ENCODE data around the gene TLR6. TPM values are rescaled to one million over a fixed set of nuclear protein-coding genes. Genes with fewer than 3 reads are reported as not detected.

Gene TLR6
- polyA plus RNA-seq, 1 experiment = 3.7 TPM

- CTCF ChIA-PET = interaction anchor here (0.6 to 1.9 kb wide), 3 partner anchors 27 to 769 kb away, joined by 5 read pairs; partner anchors contain the start of gene TLR1
- Histone ChIP-seq H3K9me3 (ENCODE audit: control insufficient read depth, insufficient read depth, low read length) (peaks cover 9% of the 10 kb centered on the region), H3K27me3 (ENCODE audit: control insufficient read depth, insufficient read depth, low read length) (no peaks in the 10 kb centered on the region), H3K4me3 (ENCODE audit: low read depth, low read length) (no peak overlapping the region), H3K27ac (ENCODE audit: low read depth, low read length) (no peak overlapping the region)
- no peak for TF ChIP-seq CTCF (IDR thresholded peaks at IDR 0.05; ENCODE audit: low read depth, low read length)
- POLR2A ChIA-PET = interaction anchor here (1.1 kb wide), 1 partner anchor 37 kb away, joined by 3 read pairs; no protein-coding TSS in a partner anchor
- no peak for DNase-seq (ENCODE audit: low read depth, low spot score)
These were observed 25.0 kb downstream of the TLR6 start for GRCh38 chr4:38831653-38832052.

- Histone ChIP-seq H3K27ac (ENCODE audit: low read depth, low read length) (no peak overlapping the region), H3K4me3 (ENCODE audit: low read depth, low read length) (no peak overlapping the region), H3K9me3 (ENCODE audit: control insufficient read depth, insufficient read depth, low read length) (peaks cover 9% of the 10 kb centered on the region), H3K27me3 (ENCODE audit: control insufficient read depth, insufficient read depth, low read length) (no peaks in the 10 kb centered on the region)
- TF ChIP-seq CTCF (IDR thresholded peaks at IDR 0.05; ENCODE audit: low read depth, low read length) = no peak
- CTCF ChIA-PET = interaction anchor here (1.2 to 1.3 kb wide), 2 partner anchors 26 to 32 kb away, joined by 3 to 6 read pairs; no protein-coding TSS in a partner anchor
- no peak for DNase-seq (ENCODE audit: low read depth, low spot score)
- POLR2A ChIA-PET = no interaction called here
These were observed 27.4 kb downstream of the TLR6 start for GRCh38 chr4:38829237-38829636.

- Histone ChIP-seq H3K9me3 (ENCODE audit: control insufficient read depth, insufficient read depth, low read length) (peaks cover 9% of the 10 kb centered on the region), H3K27ac (ENCODE audit: low read depth, low read length) (no peak overlapping the region), H3K27me3 (ENCODE audit: control insufficient read depth, insufficient read depth, low read length) (no peaks in the 10 kb centered on the region), H3K4me3 (ENCODE audit: low read depth, low read length) (no peak overlapping the region)
- DNase-seq (ENCODE audit: low read depth, low spot score) = no peak
- no peak for TF ChIP-seq CTCF (IDR thresholded peaks at IDR 0.05; ENCODE audit: low read depth, low read length)
- CTCF ChIA-PET = no interaction called here
- POLR2A ChIA-PET = no interaction called here
These were observed 32.9 kb downstream of the TLR6 start for GRCh38 chr4:38823766-38824165.

GRCh38 chr4:38822748-38823303 lies 33.8 kb downstream of the TLR6 start:
- POLR2A ChIA-PET = no interaction called here
- H3K9me3 ChIP-seq (ENCODE audit: control insufficient read depth, insufficient read depth, low read length) = peaks cover 9% of the 10 kb centered on the region
- CTCF ChIA-PET = interaction anchor here (1.9 kb wide), 1 partner anchor 40 kb away, joined by 5 read pairs; the partner anchor contains the start of gene TLR10
- no peaks in the 10 kb centered on the region for H3K27me3 ChIP-seq (ENCODE audit: control insufficient read depth, insufficient read depth, low read length)
- no peak overlapping the region for H3K27ac ChIP-seq (ENCODE audit: low read depth, low read length)
- TF ChIP-seq CTCF (IDR thresholded peaks at IDR 0.05; ENCODE audit: low read depth, low read length) = no peak
- H3K4me3 ChIP-seq (ENCODE audit: low read depth, low read length) = no peak overlapping the region
- no peak for DNase-seq (ENCODE audit: low read depth, low spot score)

GRCh38 chr4:38821739-38822138 lies 34.9 kb downstream of the TLR6 start:
- POLR2A ChIA-PET = no interaction called here
- TF ChIP-seq CTCF (IDR thresholded peaks at IDR 0.05; ENCODE audit: low read depth, low read length) = no peak
- no peaks in the 10 kb centered on the region for H3K27me3 ChIP-seq (ENCODE audit: control insufficient read depth, insufficient read depth, low read length)
- no peak overlapping the region for H3K4me3 ChIP-seq (ENCODE audit: low read depth, low read length)
- CTCF ChIA-PET = interaction anchor here (1.7 to 1.9 kb wide), 2 partner anchors 39 kb away, joined by 5 read pairs; partner anchors contain the start of gene TLR10
- DNase-seq (ENCODE audit: low read depth, low spot score) = no peak
- H3K27ac ChIP-seq (ENCODE audit: low read depth, low read length) = no peak overlapping the region
- H3K9me3 ChIP-seq (ENCODE audit: control insufficient read depth, insufficient read depth, low read length) = peaks cover 9% of the 10 kb centered on the region
